ENCODE data around the gene NQO1.

- TF ChIP-seq CTCF (conservative IDR thresholded peaks at IDR 0.05 in 1 of 2, IDR thresholded peaks at IDR 0.05 in 1 of 2; ENCODE audit: extremely low read depth in 1 of 2, insufficient read depth in 1 of 2, low read depth in 1 of 2, low read length in 2 of 2) (no peak), EZH2 (IDR thresholded peaks at IDR 0.05; ENCODE audit: borderline replicate concordance, low read length) (no peak)
Observed at GRCh38 chr16:69741951-69742904, 15.9 kb upstream of the NQO1 start.
